Measurements from ENCODE around the gene STK40. TPM values are rescaled to one million over a fixed set of nuclear protein-coding genes. Genes with fewer than 3 reads are reported as not detected.
A peak's percentile ranks its signal among the peaks of the same experiment; 100 is the strongest.

Gene STK40
- polyA plus RNA-seq, 3 donors from 2014 or later = 43.3 to 101 (median 61.5) TPM

- Mint-ChIP-seq H3K4me1 (peaks cover 21 to 25% of the 10 kb centered on the region in 2 donors), H3K27ac (peak overlapping the region in 4 of 6 donors; percentile 17 to 49 (median 32)), H3K4me3 (no peak overlapping the region), H3K36me3 (peaks cover 0 to 12% (median 6%) of the 10 kb centered on the region in 3 donors), H3K9me3 (no peaks in the 10 kb centered on the region), H3K27me3 (ENCODE audit: low read depth in 3 of 3) (peaks cover 0 to 2% (median 1%) of the 10 kb centered on the region in 3 donors)
- DNase-seq = no peak
Observed at GRCh38 chr1:36391271-36391670, 5.5 kb upstream of the STK40 start.

GRCh38 chr1:36390411-36390810, 4.7 kb upstream of the STK40 start:
- no peak for DNase-seq
- H3K4me1 Mint-ChIP-seq = peaks cover 22 to 28% of the 10 kb centered on the region in 2 donors
- peaks cover 3 to 11% (median 7%) of the 10 kb centered on the region in 3 donors for H3K27me3 Mint-ChIP-seq (ENCODE audit: low read depth in 3 of 3)
- H3K4me3 Mint-ChIP-seq = no peak overlapping the region
- H3K36me3 Mint-ChIP-seq = peaks cover 0 to 12% (median 6%) of the 10 kb centered on the region in 3 donors
- H3K9me3 Mint-ChIP-seq = no peaks in the 10 kb centered on the region
- H3K27ac Mint-ChIP-seq = peak overlapping the region in 2 of 6 donors; percentile 12 to 30

- Mint-ChIP-seq H3K4me3 (no peak overlapping the region), H3K9me3 (no peaks in the 10 kb centered on the region), H3K27me3 (ENCODE audit: low read depth in 3 of 3) (peaks cover 5 to 13% (median 8%) of the 10 kb centered on the region in 3 donors), H3K27ac (peak overlapping the region in 2 of 6 donors; percentile 28 to 30), H3K4me1 (peaks cover 23 to 27% of the 10 kb centered on the region in 2 donors), H3K36me3 (peaks cover 0 to 11% (median 6%) of the 10 kb centered on the region in 3 donors)
- no peak for DNase-seq
Observed at GRCh38 chr1:36389999-36390398, 4.3 kb upstream of the STK40 start.

- no peak for DNase-seq
- Mint-ChIP-seq H3K27me3 (ENCODE audit: low read depth in 3 of 3) (peaks cover 8 to 18% (median 11%) of the 10 kb centered on the region in 3 donors), H3K27ac (peak overlapping the region in 4 of 6 donors; percentile 24 to 53 (median 36)), H3K4me3 (no peak overlapping the region), H3K36me3 (peaks cover 0 to 9% (median 6%) of the 10 kb centered on the region in 3 donors), H3K9me3 (no peaks in the 10 kb centered on the region), H3K4me1 (peaks cover 30 to 31% of the 10 kb centered on the region in 2 donors)
Observed at GRCh38 chr1:36389261-36389660, 3.5 kb upstream of the STK40 start.

GRCh38 chr1:36387141-36387949, 1.6 kb upstream of the STK40 start:
- Mint-ChIP-seq H3K4me3 (peak overlapping the region in 1 of 5 donors; percentile 18), H3K27me3 (ENCODE audit: low read depth in 3 of 3) (peaks cover 10 to 21% (median 11%) of the 10 kb centered on the region in 3 donors), H3K36me3 (peaks cover 0 to 9% (median 6%) of the 10 kb centered on the region in 3 donors), H3K27ac (peak overlapping the region; percentile 97 to 99 (median 98)), H3K4me1 (peaks cover 45% of the 10 kb centered on the region in 2 donors), H3K9me3 (no peaks in the 10 kb centered on the region)
- no peak for DNase-seq

- Mint-ChIP-seq H3K4me1 (peaks cover 48 to 53% of the 10 kb centered on the region in 2 donors), H3K36me3 (peaks cover 0 to 5% (median 3%) of the 10 kb centered on the region in 3 donors), H3K9me3 (no peaks in the 10 kb centered on the region), H3K27me3 (ENCODE audit: low read depth in 3 of 3) (peaks cover 10 to 21% (median 11%) of the 10 kb centered on the region in 3 donors), H3K27ac (peak overlapping the region; percentile 97 to 99 (median 98)), H3K4me3 (peak overlapping the region; percentile 86 to 95 (median 91))
- peak; percentile 76 to 82 (median 78) for DNase-seq
Observed at GRCh38 chr1:36386265-36387140, 779 bp upstream of the STK40 start.

- Mint-ChIP-seq H3K9me3 (no peaks in the 10 kb centered on the region), H3K27me3 (ENCODE audit: low read depth in 3 of 3) (peaks cover 10 to 21% (median 11%) of the 10 kb centered on the region in 3 donors), H3K27ac (peak overlapping the region; percentile 94 to 99 (median 96)), H3K36me3 (no peaks in the 10 kb centered on the region), H3K4me1 (peaks cover 58 to 71% of the 10 kb centered on the region in 2 donors), H3K4me3 (peak overlapping the region; percentile 91 to 97 (median 94))
- DNase-seq = peak; percentile 36 to 54 (median 46)
Observed at GRCh38 chr1:36384542-36385409, 948 bp downstream of the STK40 start.

GRCh38 chr1:36383240-36383639, 2.5 kb downstream of the STK40 start:
- peaks cover 66 to 85% of the 10 kb centered on the region in 2 donors for H3K4me1 Mint-ChIP-seq
- H3K36me3 Mint-ChIP-seq = no peaks in the 10 kb centered on the region
- no peak for DNase-seq
- no peaks in the 10 kb centered on the region for H3K9me3 Mint-ChIP-seq
- peak overlapping the region; percentile 58 to 99 (median 96) for H3K27ac Mint-ChIP-seq
- H3K4me3 Mint-ChIP-seq = peak overlapping the region in 3 of 5 donors; percentile 15 to 75 (median 70)
- H3K27me3 Mint-ChIP-seq (ENCODE audit: low read depth in 3 of 3) = peaks cover 10 to 21% (median 11%) of the 10 kb centered on the region in 3 donors

- Mint-ChIP-seq H3K27ac (peak overlapping the region in 5 of 6 donors; percentile 66 to 99 (median 94)), H3K9me3 (no peaks in the 10 kb centered on the region), H3K27me3 (ENCODE audit: low read depth in 3 of 3) (peaks cover 10 to 21% (median 11%) of the 10 kb centered on the region in 3 donors), H3K4me3 (peak overlapping the region in 2 of 5 donors; percentile 14 to 15), H3K36me3 (no peaks in the 10 kb centered on the region), H3K4me1 (peaks cover 72 to 90% of the 10 kb centered on the region in 2 donors)
- no peak for DNase-seq
Observed at GRCh38 chr1:36382669-36383068, 3.1 kb downstream of the STK40 start.

GRCh38 chr1:36382231-36382630, 3.5 kb downstream of the STK40 start:
- H3K27ac Mint-ChIP-seq = peak overlapping the region in 3 of 6 donors; percentile 66 to 99 (median 69)
- peaks cover 10 to 21% (median 11%) of the 10 kb centered on the region in 3 donors for H3K27me3 Mint-ChIP-seq (ENCODE audit: low read depth in 3 of 3)
- DNase-seq = no peak
- H3K4me3 Mint-ChIP-seq = no peak overlapping the region
- no peaks in the 10 kb centered on the region for H3K9me3 Mint-ChIP-seq
- H3K36me3 Mint-ChIP-seq = no peaks in the 10 kb centered on the region
- peaks cover 74 to 93% of the 10 kb centered on the region in 2 donors for H3K4me1 Mint-ChIP-seq

GRCh38 chr1:36381405-36381804, 4.3 kb downstream of the STK40 start:
- DNase-seq = no peak
- Mint-ChIP-seq H3K4me3 (no peak overlapping the region), H3K4me1 (peaks cover 69 to 89% of the 10 kb centered on the region in 2 donors), H3K27me3 (ENCODE audit: low read depth in 3 of 3) (peaks cover 10 to 21% (median 11%) of the 10 kb centered on the region in 3 donors), H3K27ac (peak overlapping the region; percentile 69 to 88 (median 80)), H3K9me3 (no peaks in the 10 kb centered on the region), H3K36me3 (no peaks in the 10 kb centered on the region)

- Mint-ChIP-seq H3K36me3 (no peaks in the 10 kb centered on the region), H3K27me3 (ENCODE audit: low read depth in 3 of 3) (peaks cover 3 to 14% (median 9%) of the 10 kb centered on the region in 3 donors), H3K4me3 (peak overlapping the region in 1 of 5 donors; percentile 1), H3K9me3 (no peaks in the 10 kb centered on the region), H3K27ac (peak overlapping the region; percentile 69 to 88 (median 78)), H3K4me1 (peaks cover 71 to 89% of the 10 kb centered on the region in 2 donors)
- DNase-seq = no peak
Observed at GRCh38 chr1:36380782-36381181, 4.9 kb downstream of the STK40 start.
